Subcutaneous adipose tissue (tissue), 4 donors: Measurements from ENCODE around the gene SERPINB5. TPM values are rescaled to one million over a fixed set of nuclear protein-coding genes. Genes with fewer than 3 reads are reported as not detected.

Source experiments
- total RNA-seq, 4 donors: library from RNA; depleted of rRNA; stranded (reverse); fragments of >200 nt; gene quantifications; one replicate each; pipeline ENCODE4 v1.1.0, GENCODE V29; 2016
- TF ChIP-seq, protein P1 (sequence below): fragments of 450-650 bp; IDR thresholded peaks from one replicate; pipeline ENCODE4 v1.5.1; 2016; ENCODE audit warnings: low read depth, mild to moderate bottlenecking, control low read depth, antibody characterized with exemption, moderate library complexity

SERPINB5 gene
- total RNA-seq, 4 donors from 2014 or later, result not detected

DNA sequence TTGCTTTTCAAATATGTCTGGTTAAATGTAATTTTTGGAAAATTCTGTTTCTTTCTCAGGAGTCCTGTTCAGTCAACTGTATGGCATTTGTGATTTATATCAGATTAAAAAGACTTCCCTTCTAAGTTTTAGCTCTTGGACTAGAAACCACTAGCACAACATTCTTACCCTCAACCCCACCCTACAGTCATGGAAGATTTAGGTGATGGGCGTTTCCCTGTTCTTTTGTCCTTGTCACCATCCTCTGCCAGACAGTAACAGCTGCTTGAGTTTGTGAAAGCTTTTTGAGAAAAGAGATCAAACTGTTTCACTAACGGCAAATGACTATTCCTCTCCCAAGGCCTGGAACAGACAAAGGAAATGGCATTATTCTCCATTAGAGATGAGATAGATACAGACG, 31.8 kb downstream of the SERPINB5 start:
- TF ChIP-seq, protein P1, sequence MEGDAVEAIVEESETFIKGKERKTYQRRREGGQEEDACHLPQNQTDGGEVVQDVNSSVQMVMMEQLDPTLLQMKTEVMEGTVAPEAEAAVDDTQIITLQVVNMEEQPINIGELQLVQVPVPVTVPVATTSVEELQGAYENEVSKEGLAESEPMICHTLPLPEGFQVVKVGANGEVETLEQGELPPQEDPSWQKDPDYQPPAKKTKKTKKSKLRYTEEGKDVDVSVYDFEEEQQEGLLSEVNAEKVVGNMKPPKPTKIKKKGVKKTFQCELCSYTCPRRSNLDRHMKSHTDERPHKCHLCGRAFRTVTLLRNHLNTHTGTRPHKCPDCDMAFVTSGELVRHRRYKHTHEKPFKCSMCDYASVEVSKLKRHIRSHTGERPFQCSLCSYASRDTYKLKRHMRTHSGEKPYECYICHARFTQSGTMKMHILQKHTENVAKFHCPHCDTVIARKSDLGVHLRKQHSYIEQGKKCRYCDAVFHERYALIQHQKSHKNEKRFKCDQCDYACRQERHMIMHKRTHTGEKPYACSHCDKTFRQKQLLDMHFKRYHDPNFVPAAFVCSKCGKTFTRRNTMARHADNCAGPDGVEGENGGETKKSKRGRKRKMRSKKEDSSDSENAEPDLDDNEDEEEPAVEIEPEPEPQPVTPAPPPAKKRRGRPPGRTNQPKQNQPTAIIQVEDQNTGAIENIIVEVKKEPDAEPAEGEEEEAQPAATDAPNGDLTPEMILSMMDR, result no peak

GRCh38 chr18:63511285-63511684, 34.5 kb downstream of the SERPINB5 start:
- TF ChIP-seq, protein P1, result no peak

- TF ChIP-seq, protein P1, result no peak
These were observed 37.6 kb downstream of the SERPINB5 start for GRCh38 chr18:63514326-63514725.

- TF ChIP-seq, protein P1, result no peak
These were observed 38.3 kb downstream of the SERPINB5 start for GRCh38 chr18:63514888-63515678.

- TF ChIP-seq, protein P1, result no peak
These were observed 39.0 kb downstream of the SERPINB5 start for GRCh38 chr18:63515801-63516200.

DNA sequence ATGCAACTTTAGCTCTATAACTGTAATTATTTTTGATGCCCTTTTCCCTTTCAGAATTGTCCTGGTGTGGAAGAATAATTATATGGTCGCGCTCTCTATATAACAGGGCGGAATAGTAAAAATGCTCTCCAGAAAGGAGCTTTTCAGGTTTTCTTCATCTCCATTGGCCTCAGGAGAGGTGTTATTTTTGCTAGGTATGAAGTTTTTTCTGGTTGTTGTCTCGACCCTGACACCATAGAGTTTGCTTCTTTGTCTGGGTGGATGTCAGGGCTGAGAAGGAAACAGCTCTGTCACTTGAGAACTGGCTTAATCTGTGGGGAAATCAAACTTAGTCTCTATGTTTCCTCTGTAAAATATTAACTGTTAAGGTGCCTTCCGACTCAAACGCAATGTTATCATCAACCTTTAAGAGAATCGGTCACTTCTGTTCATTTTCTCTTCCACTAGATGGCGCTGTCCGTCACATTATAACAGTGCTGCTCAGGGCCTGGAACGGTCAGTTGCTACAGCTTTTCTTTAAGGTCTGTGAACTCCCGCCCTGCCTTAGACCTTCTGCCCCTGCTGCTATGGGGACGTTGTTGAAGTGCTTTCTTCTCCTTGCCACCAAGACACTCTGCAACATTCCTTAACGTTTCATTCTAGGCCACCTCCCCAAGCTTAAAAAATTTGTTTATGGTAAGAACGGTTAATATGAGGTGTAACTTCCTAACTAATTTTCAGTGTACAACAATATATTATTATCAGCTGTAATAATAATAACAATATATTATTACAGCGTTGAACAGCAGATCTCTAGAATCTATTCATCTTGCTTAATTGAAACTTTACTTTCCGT, 41.6 kb downstream of the SERPINB5 start:
- TF ChIP-seq, protein P1, result no peak

- TF ChIP-seq, protein P1, result no peak
These were observed 43.4 kb downstream of the SERPINB5 start for GRCh38 chr18:63520053-63520685.
